Tibial nerve (tissue), 4 donors: ENCODE data around the gene HECTD1.

Experiments used
- CTCF ChIP-seq, 5 experiments: fragments of 200-600 bp in 3 of 5; fragments of 450-650 bp in 2 of 5; sonication (generic) in 3 of 5; IDR thresholded peaks; one replicate each; pipeline ENCODE4 v1.5.1; 2016 to 2019; ENCODE audit warnings: antibody characterized with exemption in 5 of 5, mild to moderate bottlenecking in 3 of 5, moderate library complexity in 2 of 5
- EP300 ChIP-seq, 2 donors: sonication (generic); formaldehyde crosslinking; IDR thresholded peaks; one replicate each; pipeline ENCODE4 v1.6.1; 2017; ENCODE audit warnings: antibody characterized with exemption in 2 of 2, mild to moderate bottlenecking in 1 of 2
- POLR2A ChIP-seq, 2 donors: fragments of 450-650 bp; IDR thresholded peaks; one replicate each; pipeline ENCODE4 v1.6.1; 2017; ENCODE audit warnings: antibody characterized with exemption in 2 of 2, mild to moderate bottlenecking in 2 of 2, moderate library complexity in 2 of 2

GRCh38 chr14:31232081-31232480 lies 24.5 kb upstream of the HECTD1 start:
- no peak for TF ChIP-seq CTCF (IDR thresholded peaks at IDR 0.05)
- TF ChIP-seq POLR2A (IDR thresholded peaks at IDR 0.05), result no peak
- no peak for TF ChIP-seq EP300 (IDR thresholded peaks at IDR 0.05)
